SHP77 (cell line): ENCODE results near the gene COLEC11.

ENCODE experiments used
- DNase-seq, 2 experiments: peaks; one replicate each; lab custom pipeline; 2025; lab: John Stamatoyannopoulos, UW

COLEC11 gene

DNA sequence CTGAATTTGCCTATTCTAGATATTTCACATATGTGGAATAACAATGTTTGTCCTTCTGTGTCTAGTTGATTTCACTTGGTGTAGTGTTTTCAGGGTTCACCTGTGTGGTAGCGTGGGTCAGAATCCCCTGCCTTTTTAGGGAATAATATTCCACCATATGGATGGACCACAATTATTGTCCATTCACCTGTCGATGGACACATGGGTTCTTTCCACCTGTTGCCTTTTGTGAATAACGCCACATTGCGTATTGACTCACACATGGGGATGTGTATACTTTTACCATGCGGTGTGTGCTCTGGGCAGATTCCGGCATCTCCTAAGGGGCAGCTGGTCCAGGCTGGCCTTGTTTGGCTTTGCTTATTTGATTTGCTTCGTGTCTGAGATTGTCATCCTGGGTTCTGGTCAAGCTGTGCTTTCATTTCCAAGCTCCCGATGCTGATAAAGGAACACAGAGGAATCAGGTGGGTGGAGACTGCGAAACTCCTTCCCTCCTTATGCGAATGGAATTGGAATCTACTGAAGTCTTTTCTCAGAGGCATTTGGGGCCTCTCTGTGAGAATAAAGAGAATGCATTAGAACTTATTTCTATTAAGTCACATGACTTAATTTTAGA is 44.2 kb downstream of the COLEC11 start:
- DNase-seq = peak; percentile 11 to 24

GRCh38 chr2:3639653-3640052 is 44.7 kb downstream of the COLEC11 start:
- no peak for DNase-seq

- DNase-seq = no peak
Measured at GRCh38 chr2:3641181-3641580, 46.3 kb downstream of the COLEC11 start.

- DNase-seq = no peak
Measured at GRCh38 chr2:3641841-3642421, 47.0 kb downstream of the COLEC11 start.

GRCh38 chr2:3642521-3643215 is 47.8 kb downstream of the COLEC11 start:
- DNase-seq = no peak

DNA sequence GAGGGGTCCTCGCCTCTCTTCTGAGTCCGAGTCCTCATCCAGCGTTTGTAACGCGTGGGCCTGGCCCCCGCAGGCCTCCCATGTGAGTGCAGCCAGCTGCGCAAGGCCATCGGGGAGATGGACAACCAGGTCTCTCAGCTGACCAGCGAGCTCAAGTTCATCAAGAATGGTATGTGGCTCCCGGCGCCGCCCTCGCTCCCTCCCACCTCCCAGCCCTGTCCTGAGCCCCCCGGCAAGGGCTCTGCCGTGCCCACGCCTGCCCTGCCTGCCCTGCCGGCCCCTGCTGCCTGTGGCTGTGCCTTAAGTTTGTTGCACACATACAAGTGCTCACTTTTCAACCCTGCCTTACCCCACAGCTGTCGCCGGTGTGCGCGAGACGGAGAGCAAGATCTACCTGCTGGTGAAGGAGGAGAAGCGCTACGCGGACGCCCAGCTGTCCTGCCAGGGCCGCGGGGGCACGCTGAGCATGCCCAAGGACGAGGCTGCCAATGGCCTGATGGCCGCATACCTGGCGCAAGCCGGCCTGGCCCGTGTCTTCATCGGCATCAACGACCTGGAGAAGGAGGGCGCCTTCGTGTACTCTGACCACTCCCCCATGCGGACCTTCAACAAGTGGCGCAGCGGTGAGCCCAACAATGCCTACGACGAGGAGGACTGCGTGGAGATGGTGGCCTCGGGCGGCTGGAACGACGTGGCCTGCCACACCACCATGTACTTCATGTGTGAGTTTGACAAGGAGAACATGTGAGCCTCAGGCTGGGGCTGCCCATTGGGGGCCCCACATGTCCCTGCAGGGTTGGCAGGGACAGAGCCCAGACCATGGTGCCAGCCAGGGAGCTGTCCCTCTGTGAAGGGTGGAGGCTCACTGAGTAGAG is 48.7 kb downstream of the COLEC11 start:
- DNase-seq = no peak

DNA sequence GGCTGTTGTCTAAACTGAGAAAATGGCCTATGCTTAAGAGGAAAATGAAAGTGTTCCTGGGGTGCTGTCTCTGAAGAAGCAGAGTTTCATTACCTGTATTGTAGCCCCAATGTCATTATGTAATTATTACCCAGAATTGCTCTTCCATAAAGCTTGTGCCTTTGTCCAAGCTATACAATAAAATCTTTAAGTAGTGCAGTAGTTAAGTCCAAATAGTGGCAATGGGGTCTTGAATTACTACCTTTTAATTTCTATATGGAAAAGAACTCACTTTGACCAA is 49.3 kb downstream of the COLEC11 start:
- DNase-seq = no peak

- DNase-seq = no peak
Measured at GRCh38 chr2:3644891-3645605, 50.1 kb downstream of the COLEC11 start.

GRCh38 chr2:3645745-3646389 is 51.0 kb downstream of the COLEC11 start:
- DNase-seq = no peak

DNA sequence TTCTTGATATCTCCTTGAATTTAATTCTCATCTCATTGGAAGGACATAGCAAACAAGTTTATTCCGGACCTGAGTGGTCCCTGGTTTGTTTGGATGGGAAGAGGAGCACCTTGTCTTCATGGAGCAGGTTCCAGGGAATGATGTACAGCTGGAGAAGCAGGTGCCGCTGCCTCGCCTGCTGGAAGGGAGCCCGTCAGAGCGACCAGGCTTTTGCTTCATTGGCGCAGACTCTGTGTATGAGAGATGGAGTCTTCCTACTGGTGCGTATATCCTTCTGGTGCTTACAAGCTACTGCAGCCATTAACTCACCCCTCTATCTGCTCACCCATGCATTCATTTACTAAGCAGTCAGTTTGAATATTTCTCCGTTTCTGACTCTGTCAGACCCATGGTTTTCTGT is 51.5 kb downstream of the COLEC11 start:
- no peak for DNase-seq

DNA sequence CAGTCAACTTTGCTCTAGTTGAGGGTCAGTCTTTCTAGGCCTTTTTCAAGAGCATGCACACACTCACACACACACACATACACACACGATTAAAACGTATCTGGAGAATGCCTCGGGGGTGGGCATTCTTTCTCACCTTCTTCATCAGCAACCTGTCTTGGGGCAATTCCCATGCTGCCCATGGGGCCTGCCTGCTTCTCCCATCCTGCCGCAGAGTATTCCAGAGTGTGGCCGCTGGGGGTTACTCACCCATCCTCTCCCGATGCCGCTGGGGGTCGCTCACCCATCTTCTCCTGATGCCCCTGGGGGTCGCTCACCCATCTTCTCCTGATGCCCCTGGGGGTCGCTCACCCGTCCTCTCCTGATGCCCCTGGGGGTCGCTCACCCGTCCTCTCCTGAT is 52.3 kb downstream of the COLEC11 start:
- no peak for DNase-seq

DNA sequence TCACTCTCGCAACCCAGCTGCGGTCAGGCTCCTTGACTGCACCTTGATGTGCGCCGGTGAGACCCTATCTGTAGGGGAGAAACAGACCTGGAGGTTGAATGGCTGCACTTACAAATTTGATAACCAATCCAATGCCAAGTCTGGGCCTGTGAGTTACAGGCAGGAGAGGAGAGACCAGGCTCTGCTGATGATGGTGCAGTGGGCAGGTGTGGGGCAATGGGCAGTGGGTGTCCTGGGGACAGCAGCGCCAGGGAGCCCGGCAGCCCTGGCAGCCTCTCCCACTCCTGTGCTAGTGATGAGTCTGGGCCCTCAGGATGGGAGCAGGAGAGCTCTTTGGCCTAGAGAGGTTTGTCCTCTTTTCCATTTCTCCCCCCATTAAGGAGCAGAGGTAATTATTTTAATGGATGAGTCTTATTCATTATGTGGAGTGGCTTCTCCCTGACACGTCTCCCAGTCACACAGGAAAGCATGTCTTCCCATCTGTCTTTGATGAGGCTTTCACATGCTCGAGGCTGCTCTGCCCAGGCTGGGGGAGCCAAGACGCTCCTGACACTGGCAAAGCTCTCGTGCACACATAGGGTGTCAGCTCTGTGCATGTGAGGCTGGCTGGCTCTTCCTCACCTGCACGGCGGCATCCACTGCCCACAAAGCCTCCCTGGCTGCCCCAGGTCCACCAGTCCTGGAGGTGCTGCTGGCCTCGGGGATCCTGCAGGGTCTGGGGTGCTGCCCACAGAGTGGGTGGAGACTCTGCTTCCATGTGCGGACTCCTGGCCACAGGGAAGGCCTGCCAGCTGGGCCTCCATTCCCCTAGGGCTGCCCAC is 53.1 kb downstream of the COLEC11 start:
- DNase-seq = no peak

- no peak for DNase-seq
Measured at GRCh38 chr2:3648652-3649177, 53.8 kb downstream of the COLEC11 start.

DNA sequence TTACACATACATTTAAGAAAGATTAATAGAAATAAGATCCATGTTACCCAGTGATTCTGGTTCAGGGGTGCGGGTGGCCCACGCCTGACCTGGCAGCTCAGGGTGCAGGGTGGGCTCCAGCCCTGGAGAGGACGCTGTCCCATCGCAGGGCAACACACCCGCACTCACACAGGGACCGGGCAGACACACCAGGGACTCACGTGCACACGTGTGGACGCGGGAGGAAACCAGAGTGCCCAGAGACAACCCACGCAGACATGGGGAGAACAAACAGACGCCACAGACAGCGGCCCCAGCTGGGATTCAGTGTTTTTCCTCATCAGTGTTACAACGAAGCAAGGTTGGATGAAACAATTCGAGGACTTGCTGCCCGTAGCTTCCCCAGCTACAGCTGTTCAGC is 54.7 kb downstream of the COLEC11 start:
- peak in 1 of 2 experiments; percentile 39 for DNase-seq

- peak; percentile 63 to 70 for DNase-seq
Measured at GRCh38 chr2:3650140-3650920, 55.4 kb downstream of the COLEC11 start.

- peak; percentile 98 to 99 for DNase-seq
Measured at GRCh38 chr2:3651691-3652648, 57.1 kb downstream of the COLEC11 start.

GRCh38 chr2:3652896-3653625 is 58.1 kb downstream of the COLEC11 start:
- DNase-seq = no peak

- peak in 1 of 2 experiments; percentile 22 for DNase-seq
Measured at GRCh38 chr2:3654011-3654410, 59.1 kb downstream of the COLEC11 start.
